PC-3 (cell line): ENCODE measurements around the gene TSPAN32. TPM values are rescaled to one million over a fixed set of nuclear protein-coding genes. Genes with fewer than 3 reads are reported as not detected.
"Not testable (repeated sequence)": the region's sequence is repeated elsewhere in the genome, so short reads cannot be mapped to it uniquely, and the experiment has no call there.

Source experiments
- ATAC-seq: fragments of 200-7000 bp; cut with Tn5 transposase; 2 replicates; pipeline ENCODE4 v1.9.1; 2020; ENCODE audit warnings: mild to moderate bottlenecking, moderate library complexity
- BruUV-seq: library from RNA; stranded (reverse); fragments of 400-500 nt; replicated peaks from 2 replicates; lab custom pipeline; 2021; lab: Mats Ljungman, UMichigan
- CTCF ChIA-PET: fragments of 300-600 bp; sonication (Branson Sonifier 250); formaldehyde crosslinking; loops from one replicate; lab custom pipeline; 2022; ENCODE audit warnings: antibody characterized with exemption; lab: Charles Lee
- POLR2A ChIA-PET: fragments of 300-600 bp; sonication (Branson Sonifier 250); formaldehyde crosslinking; loops from one replicate; lab custom pipeline; 2022; ENCODE audit warnings: antibody characterized with exemption; ENCODE audit not compliant: unreplicated experiment; lab: Charles Lee
- DNase-seq: peaks from one replicate; pipeline ENCODE4 v3.0.0-alpha.2; 2015
- H2AFZ ChIP-seq: fragments of 300-600 bp; sonication (generic); 2 replicates; pipeline ENCODE4 v1.6.0; 2016; ENCODE audit warnings: antibody characterized with exemption, low read length
- H3F3A ChIP-seq: fragments of 300-600 bp; sonication (generic); one replicate; pipeline ENCODE4 v1.6.0; 2017; ENCODE audit warnings: antibody characterized with exemption, low read length, control low read depth, mild to moderate bottlenecking; ENCODE audit not compliant: unreplicated experiment
- H3K27ac ChIP-seq: fragments of 300-600 bp; sonication (generic); 2 replicates; pipeline ENCODE4 v1.5.1; 2016; ENCODE audit warnings: mild to moderate bottlenecking, low read length
- H3K27me3 ChIP-seq: fragments of 300-600 bp; sonication (generic); 2 replicates; pipeline ENCODE4 v1.6.1; 2016; ENCODE audit warnings: low read length, mixed read lengths
- H3K36me3 ChIP-seq: fragments of 300-600 bp; sonication (generic); 2 replicates; pipeline ENCODE4 v1.6.1; 2016; ENCODE audit warnings: low read depth, mixed run types, low read length, mixed read lengths
- H3K4me1 ChIP-seq: fragments of 300-600 bp; sonication (generic); 2 replicates; pipeline ENCODE4 v1.5.1; 2016; ENCODE audit warnings: low read length; ENCODE audit not compliant: insufficient read depth
- H3K4me2 ChIP-seq: fragments of 300-600 bp; sonication (generic); 2 replicates; pipeline ENCODE4 v1.6.0; 2016; ENCODE audit warnings: low read length
- H3K4me3 ChIP-seq: fragments of 300-600 bp; sonication (generic); 2 replicates; pipeline ENCODE4 v1.5.1; 2016; ENCODE audit warnings: mild to moderate bottlenecking, low read length, mixed read lengths
- H3K79me2 ChIP-seq: fragments of 300-600 bp; sonication (generic); 2 replicates; pipeline ENCODE4 v1.6.1; 2017; ENCODE audit warnings: low read length, mixed read lengths
- H3K9ac ChIP-seq: fragments of 300-600 bp; sonication (generic); 2 replicates; pipeline ENCODE4 v1.6.0; 2016; ENCODE audit warnings: mild to moderate bottlenecking, low read length
- H3K9me2 ChIP-seq: fragments of 300-600 bp; sonication (generic); replicated peaks from 2 replicates; pipeline ENCODE4 v1.6.1; 2016; ENCODE audit warnings: mixed run types, low read length, mixed read lengths
- H3K9me3 ChIP-seq: fragments of 300-600 bp; sonication (generic); 2 replicates; pipeline ENCODE4 v1.6.1; 2016; ENCODE audit warnings: low read length, mixed read lengths
- H4K20me1 ChIP-seq: fragments of 300-600 bp; sonication (generic); 2 replicates; pipeline ENCODE4 v1.6.1; 2016; ENCODE audit warnings: low read length, mixed read lengths
- EZH2 ChIP-seq: fragments of 300-600 bp; sonication (generic); IDR thresholded peaks from one replicate; pipeline ENCODE4 v1.6.1; 2017; ENCODE audit warnings: antibody characterized with exemption, mild to moderate bottlenecking, low read length; ENCODE audit not compliant: unreplicated experiment
- EZH2phosphoT487 ChIP-seq: fragments of 300-600 bp; sonication (generic); IDR thresholded peaks from 2 replicates; pipeline ENCODE4 v1.6.1; 2018; ENCODE audit warnings: mild to moderate bottlenecking, antibody characterized with exemption, low read length, borderline replicate concordance
- intact Hi-C: fragments of 100-400 bp; cut with micrococcal nuclease; formaldehyde crosslinking; loops from 2 replicates; pipeline ENCODE4 v1.9.0; 2023
- total RNA-seq: library from RNA; depleted of rRNA; stranded (reverse); fragments of >200 nt; gene quantifications from 2 replicates; pipeline ENCODE4 v1.2.3, GENCODE V29; 2014
- TF ChIP-seq, protein P1 (sequence below): fragments of 300-600 bp; sonication (generic); conservative IDR thresholded peaks from 2 replicates; pipeline ENCODE4 v1.5.1; 2017; ENCODE audit warnings: antibody characterized with exemption, low read depth, mild to moderate bottlenecking, low read length

Gene TSPAN32
- total RNA-seq, 1 experiment from 2014 or later: not detected

DNA sequence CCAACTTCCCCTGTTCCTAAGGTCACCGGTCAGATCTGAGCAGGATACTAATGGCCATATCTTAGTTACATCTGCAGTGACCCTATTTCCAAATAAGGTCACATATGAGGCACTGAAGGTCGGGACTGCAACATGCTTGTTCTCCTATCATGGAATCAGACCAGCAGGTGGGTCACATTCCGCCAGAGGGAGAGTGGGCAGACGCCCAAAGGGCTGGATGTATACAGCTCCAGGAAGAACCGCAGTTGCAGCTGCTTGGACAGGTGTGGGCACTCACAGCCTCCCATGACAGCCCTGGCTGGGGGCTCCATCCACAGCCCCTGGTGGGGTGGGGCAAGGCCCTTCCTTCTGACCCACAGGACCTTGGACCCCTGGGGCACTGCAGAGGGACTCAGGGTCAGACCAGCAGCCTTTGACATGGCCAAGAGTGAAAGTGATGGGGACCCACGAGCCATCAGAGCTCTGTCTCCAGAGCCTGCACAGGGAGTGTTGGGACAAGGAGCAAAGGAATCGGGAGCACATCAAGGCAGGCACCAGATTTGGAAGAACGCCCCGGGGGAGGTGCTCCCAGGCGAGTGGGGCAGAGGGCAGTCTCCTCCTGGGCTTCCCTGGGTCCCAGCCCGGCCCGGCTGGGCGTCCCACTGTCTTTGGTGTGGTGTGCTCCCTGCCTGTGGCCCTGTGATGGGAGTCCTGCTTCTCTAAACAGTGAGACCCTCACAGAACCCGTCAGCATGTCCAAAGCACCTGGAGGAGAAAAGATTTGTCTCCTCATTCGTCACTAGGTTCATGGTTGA lies 62.0 kb downstream of the TSPAN32 start:
- H3F3A ChIP-seq: no peaks in the 10 kb centered on the region
- no peaks in the 10 kb centered on the region for H3K79me2 ChIP-seq
- ChIA-PET CTCF (no interaction called here), POLR2A (no interaction called here)
- H2AFZ ChIP-seq: no peak overlapping the region
- no peak overlapping the region for H3K27ac ChIP-seq
- BruUV-seq: no TSS peak
- no peaks in the 10 kb centered on the region for H3K36me3 ChIP-seq
- no peak for ATAC-seq
- H3K4me3 ChIP-seq: no peak overlapping the region
- no peak overlapping the region for H3K4me2 ChIP-seq
- H3K9me3 ChIP-seq: no peaks in the 10 kb centered on the region
- TF ChIP-seq, protein P1, sequence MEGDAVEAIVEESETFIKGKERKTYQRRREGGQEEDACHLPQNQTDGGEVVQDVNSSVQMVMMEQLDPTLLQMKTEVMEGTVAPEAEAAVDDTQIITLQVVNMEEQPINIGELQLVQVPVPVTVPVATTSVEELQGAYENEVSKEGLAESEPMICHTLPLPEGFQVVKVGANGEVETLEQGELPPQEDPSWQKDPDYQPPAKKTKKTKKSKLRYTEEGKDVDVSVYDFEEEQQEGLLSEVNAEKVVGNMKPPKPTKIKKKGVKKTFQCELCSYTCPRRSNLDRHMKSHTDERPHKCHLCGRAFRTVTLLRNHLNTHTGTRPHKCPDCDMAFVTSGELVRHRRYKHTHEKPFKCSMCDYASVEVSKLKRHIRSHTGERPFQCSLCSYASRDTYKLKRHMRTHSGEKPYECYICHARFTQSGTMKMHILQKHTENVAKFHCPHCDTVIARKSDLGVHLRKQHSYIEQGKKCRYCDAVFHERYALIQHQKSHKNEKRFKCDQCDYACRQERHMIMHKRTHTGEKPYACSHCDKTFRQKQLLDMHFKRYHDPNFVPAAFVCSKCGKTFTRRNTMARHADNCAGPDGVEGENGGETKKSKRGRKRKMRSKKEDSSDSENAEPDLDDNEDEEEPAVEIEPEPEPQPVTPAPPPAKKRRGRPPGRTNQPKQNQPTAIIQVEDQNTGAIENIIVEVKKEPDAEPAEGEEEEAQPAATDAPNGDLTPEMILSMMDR: no peak
- TF ChIP-seq EZH2phosphoT487: no peak
- no peak for TF ChIP-seq EZH2
- no peaks in the 10 kb centered on the region for H3K9me2 ChIP-seq
- no peak for DNase-seq
- intact Hi-C loops: no loop called here
- H3K9ac ChIP-seq: no peak overlapping the region
- H4K20me1 ChIP-seq: no peaks in the 10 kb centered on the region
- no peaks in the 10 kb centered on the region for H3K27me3 ChIP-seq
- no peaks in the 10 kb centered on the region for H3K4me1 ChIP-seq

DNA sequence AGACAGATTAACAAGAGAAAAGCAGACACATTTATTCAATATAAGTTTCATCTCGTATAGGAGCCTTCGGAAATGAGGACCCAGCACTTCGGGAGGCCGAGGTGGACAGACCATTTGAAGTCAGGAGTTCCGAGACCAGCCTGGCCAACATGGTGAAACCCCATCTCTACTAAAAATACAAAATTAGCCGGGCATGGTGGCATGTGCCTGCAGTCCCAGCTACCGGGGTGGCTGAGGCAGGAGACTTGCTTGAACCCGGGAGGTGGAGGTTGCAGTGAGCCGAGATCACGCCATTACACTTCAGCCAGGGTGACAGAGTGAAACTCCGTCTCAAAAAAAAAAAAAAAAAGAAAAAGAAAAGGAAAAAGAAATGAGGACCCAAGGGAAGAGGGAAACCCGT lies 62.6 kb downstream of the TSPAN32 start:
- H3F3A ChIP-seq, H3K9ac ChIP-seq, H2AFZ ChIP-seq, CTCF ChIA-PET, H3K9me3 ChIP-seq, H3K27ac ChIP-seq, H3K4me2 ChIP-seq, H3K9me2 ChIP-seq, intact Hi-C loops, ATAC-seq, H3K79me2 ChIP-seq, H3K4me3 ChIP-seq, DNase-seq, POLR2A ChIA-PET, H4K20me1 ChIP-seq, H3K27me3 ChIP-seq, BruUV-seq, H3K4me1 ChIP-seq, H3K36me3 ChIP-seq: not testable (repeated sequence)

DNA sequence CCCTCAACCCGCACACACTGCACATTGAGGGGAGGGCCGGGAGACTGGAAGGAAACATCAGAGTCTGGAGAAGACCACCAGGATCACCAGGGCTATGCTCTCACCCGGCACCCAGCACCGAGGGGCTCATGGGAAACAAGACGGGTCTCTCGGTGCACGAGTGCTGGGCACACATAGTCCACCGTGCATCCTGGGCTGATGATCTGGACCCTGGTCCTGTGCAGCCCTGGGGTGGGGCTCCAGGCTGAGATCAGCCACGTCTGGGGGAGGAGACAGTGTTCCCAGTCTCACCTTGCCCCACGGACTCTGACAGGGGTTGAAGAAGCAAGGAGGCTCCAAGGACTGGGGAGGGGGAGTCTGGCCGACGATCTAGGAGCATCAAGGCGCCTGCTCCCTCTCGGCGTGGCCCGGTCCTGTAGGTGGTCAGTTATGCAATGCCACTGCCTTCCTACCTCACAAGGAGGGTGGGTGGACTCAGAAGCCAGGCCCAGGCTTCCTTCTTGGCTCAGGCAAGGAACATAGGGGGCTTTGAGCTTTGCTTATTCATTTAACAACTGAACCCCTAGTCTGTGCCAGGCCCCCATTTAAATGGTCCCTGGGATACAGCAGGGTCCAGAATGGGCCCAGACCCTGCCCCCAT lies 63.9 kb downstream of the TSPAN32 start:
- POLR2A ChIA-PET: no interaction called here
- Histone ChIP-seq H3K27ac (no peak overlapping the region), H3K9me2 (no peaks in the 10 kb centered on the region), H3K79me2 (no peaks in the 10 kb centered on the region), H3F3A (no peaks in the 10 kb centered on the region), H3K4me2 (no peak overlapping the region), H3K9me3 (no peaks in the 10 kb centered on the region), H3K27me3 (no peaks in the 10 kb centered on the region), H3K4me1 (no peaks in the 10 kb centered on the region), H4K20me1 (no peaks in the 10 kb centered on the region), H3K4me3 (no peak overlapping the region), H3K36me3 (no peaks in the 10 kb centered on the region), H3K9ac (no peak overlapping the region), H2AFZ (no peak overlapping the region)
- intact Hi-C loops: no loop called here
- no peak for ATAC-seq
- TF ChIP-seq EZH2 (no peak), EZH2phosphoT487 (no peak)
- TF ChIP-seq, protein P1: no peak
- CTCF ChIA-PET: no interaction called here
- DNase-seq: no peak
- no TSS peak for BruUV-seq
